ENCODE results near the gene COL23A1.

The COL23A1 gene

GRCh38 chr5:178590141-178590923 lies at the start of gene COL23A1:
COL23A1 (minus strand) TSS chr5:178590393.
- no peak for DNase-seq (ENCODE audit: extremely low read depth in 1 of 2, low read depth in 1 of 2)

GRCh38 chr5:178637356-178638074 lies 47.3 kb upstream of the COL23A1 start:
- no peak for DNase-seq (ENCODE audit: extremely low read depth in 1 of 2, low read depth in 1 of 2)

GRCh38 chr5:178632285-178632684 lies 42.1 kb upstream of the COL23A1 start:
- no peak for DNase-seq (ENCODE audit: extremely low read depth in 1 of 2, low read depth in 1 of 2)

DNA sequence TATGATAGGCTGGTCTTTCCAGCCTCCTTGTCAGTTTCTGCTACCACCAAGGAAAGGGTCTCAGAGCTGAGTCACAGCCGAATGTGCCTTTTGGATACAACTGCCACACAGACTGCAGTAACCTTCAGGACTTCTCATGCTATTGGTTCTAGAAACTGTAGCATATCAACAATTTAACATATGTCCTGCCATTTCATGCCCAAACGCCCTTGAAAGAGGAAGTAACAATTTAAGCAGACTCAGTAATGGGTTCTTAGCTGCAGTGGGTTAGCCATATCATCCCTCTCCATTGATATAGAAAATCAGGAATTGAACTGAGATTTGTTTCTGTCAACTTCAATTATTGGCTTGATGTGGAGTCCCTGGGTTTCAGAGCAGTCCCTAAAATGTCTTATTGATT lies 40.8 kb upstream of the COL23A1 start:
- no peak for DNase-seq (ENCODE audit: extremely low read depth in 1 of 2, low read depth in 1 of 2)

DNA sequence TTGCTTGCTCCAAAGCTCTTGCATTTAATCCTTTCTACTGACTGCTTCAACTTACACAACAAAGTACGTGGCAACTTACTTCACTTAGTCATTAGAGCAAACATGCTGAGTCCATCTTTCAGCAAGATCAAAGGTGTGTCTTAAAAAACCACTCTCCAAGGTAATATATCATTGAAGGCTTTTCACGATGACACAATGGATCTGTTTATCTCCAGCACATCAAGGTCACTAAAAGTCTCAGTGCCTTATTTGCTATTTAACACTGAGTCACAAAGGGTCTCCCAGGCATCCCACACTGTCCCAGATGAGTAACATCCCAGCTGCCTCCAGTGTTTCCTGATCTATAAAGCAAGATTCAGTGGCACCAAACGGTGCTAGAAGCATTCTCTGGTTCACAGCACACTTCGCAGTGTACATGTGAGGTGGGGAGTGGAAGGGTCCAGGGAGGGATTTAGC lies 40.3 kb upstream of the COL23A1 start:
- no peak for DNase-seq (ENCODE audit: extremely low read depth in 1 of 2, low read depth in 1 of 2)

- no peak for DNase-seq (ENCODE audit: extremely low read depth in 1 of 2, low read depth in 1 of 2)
Measured at GRCh38 chr5:178627259-178627598, 37.0 kb upstream of the COL23A1 start.

GRCh38 chr5:178626484-178627258 lies 36.5 kb upstream of the COL23A1 start, which contains the start of gene CLK4:
CLK4 (minus strand) TSS chr5:178627050; CDS start chr5:178623416, 3,634 bp downstream.
- DNase-seq (ENCODE audit: extremely low read depth in 1 of 2, low read depth in 1 of 2) = peak; percentile 91 to 92

DNA sequence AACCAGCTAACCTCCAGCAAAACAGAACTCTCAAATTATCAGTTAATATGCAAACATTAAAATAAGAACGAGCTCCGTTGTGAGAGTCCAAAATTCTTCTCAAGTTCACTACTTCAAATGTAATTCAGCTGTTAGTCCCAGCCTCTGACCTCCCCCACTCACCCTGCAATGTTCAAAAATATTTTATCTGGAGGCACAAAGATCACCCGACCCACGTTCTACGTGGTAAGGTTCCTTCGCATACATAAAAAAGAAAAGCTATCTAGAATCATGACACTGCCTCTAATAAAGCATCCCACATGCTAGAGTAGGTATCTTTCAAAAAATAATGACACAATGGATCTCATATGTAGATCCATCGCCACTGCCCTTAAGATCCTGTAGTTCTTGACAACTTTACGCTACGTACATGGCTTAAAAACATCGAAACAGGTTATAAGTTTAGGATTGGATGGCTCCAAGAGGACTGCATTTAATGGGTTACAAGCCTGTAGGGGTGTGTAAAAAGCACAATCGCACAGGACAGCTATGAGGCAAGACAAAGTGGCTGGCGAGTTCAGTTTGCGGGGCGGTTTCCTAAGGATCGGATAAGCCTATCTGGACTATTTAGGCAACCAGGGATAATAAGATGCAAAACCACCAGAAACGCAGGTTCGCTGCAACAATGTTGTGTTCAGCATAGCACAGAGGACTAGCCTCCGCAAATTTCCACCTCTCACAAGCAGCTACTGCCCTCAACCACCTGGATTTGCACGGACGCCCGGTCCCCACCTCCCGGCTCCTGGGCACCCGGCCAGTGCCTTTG lies 35.7 kb upstream of the COL23A1 start:
- no peak for DNase-seq (ENCODE audit: extremely low read depth in 1 of 2, low read depth in 1 of 2)

GRCh38 chr5:178624631-178625546 lies 34.7 kb upstream of the COL23A1 start:
- DNase-seq (ENCODE audit: extremely low read depth in 1 of 2, low read depth in 1 of 2) = no peak

GRCh38 chr5:178622679-178623247 lies 32.6 kb upstream of the COL23A1 start:
- DNase-seq (ENCODE audit: extremely low read depth in 1 of 2, low read depth in 1 of 2) = no peak

- no peak for DNase-seq (ENCODE audit: extremely low read depth in 1 of 2, low read depth in 1 of 2)
Measured at GRCh38 chr5:178619390-178619789, 29.2 kb upstream of the COL23A1 start.

DNA sequence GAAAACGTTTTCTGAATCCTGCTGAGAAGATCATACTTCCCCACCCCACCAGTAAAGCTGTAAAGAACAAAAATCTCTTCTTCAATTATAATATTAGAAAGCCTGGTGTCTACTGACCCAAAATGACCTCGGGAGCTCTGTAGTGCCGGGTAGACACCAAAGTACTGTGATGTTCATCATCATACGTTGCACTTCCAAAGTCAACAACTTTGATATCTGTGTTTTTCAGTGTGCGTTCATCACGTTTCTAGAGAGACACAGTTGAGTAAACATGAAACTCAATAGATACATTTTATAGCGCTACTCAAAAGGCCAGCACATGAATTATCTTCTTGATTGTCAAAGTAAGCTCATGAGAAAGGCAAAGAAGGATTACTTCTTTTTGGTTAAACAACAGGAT lies 22.1 kb upstream of the COL23A1 start:
- no peak for DNase-seq (ENCODE audit: extremely low read depth in 1 of 2, low read depth in 1 of 2)

DNA sequence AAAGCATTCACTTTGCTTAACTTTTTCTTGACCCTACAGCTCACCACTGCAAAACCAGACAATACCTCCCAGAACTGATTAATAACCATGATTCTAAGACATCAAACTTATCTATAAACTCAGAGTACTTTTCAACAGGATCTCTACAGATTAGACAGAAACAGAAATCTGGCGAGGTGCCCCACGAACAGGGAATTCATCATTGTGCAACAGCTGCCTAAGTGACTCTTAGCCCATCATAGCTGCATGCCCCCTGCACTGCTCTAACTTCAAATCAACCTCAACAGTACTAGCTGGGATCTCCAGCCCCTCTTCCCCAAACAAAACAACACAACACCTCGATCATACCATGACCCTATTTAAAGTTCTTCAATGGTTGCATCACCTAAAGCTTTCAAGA lies 16.1 kb upstream of the COL23A1 start:
- no peak for DNase-seq (ENCODE audit: extremely low read depth in 1 of 2, low read depth in 1 of 2)

GRCh38 chr5:178605788-178606187 lies 15.6 kb upstream of the COL23A1 start:
- DNase-seq (ENCODE audit: extremely low read depth in 1 of 2, low read depth in 1 of 2) = no peak

DNA sequence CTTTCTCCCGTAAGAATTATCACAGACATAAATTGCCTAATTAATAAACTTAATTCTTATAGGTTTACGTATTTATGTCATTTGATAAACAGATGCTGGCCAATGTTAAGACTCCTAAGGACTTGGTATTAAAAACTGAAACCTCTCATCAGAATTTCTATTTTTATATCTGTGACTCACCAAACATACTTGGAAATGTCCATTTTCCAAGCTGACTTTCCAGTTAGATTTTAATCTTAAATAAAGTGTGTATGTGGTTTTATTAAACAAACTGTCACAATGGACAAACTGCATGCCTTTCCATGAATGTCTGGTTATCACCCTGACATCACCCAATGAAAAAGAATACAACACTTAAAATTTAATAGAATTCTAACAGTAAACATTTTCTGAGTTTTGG lies 12.6 kb upstream of the COL23A1 start:
- DNase-seq (ENCODE audit: extremely low read depth in 1 of 2, low read depth in 1 of 2) = no peak

GRCh38 chr5:178595750-178596149 lies 5.6 kb upstream of the COL23A1 start:
- no peak for DNase-seq (ENCODE audit: extremely low read depth in 1 of 2, low read depth in 1 of 2)

DNA sequence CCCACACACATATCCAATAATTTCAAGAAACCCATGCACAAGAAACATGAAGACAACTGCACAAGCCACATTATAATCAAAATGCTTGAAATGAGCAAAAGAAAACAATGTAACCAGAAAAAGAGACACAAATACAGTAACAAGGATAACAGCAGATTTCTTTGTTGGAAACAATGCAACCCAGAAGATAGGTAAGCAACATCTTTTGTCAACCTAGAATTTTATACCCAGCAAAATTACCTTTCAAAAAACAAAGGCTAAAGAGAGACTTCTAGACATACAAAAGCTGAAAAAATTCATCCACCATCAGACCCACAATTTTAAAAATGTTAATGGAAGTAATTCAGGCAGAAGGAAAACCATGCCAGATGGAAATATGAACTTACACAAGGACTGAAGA lies 5.0 kb upstream of the COL23A1 start:
- no peak for DNase-seq (ENCODE audit: extremely low read depth in 1 of 2, low read depth in 1 of 2)

DNA sequence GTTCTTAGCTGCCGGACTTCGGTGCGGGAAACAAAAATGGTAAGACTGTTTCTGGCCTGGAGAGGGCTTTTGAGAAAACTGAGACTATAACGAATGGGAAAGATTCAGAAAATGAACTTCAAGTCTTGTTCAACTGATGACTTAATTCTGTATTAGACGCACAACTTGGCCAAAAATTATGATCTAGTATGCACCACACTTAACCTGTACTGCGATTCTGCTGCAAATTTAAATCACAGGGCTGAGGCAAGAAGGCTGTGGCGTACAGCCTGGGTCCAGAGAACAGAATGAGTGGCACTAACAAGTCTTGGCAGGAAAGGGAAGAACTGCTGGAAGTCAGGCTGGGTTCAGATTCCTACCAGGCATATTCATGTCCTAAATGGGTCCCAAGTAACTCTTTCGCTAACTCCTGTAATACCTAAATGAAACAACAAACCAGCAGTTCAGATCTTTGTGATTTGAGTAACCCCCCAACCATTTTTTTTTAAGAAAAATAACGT lies 781 bp upstream of the COL23A1 start:
- DNase-seq (ENCODE audit: extremely low read depth in 1 of 2, low read depth in 1 of 2) = no peak

Data from stimulated activated CD8-positive, alpha-beta memory T cell treated with anti-CD3 and anti-CD28 coated beads, Interleukin-7, amount 100 ng/mL, for 48 hours (primary cell).